K562 (cell line): ENCODE measurements around the gene XPA. TPM values are rescaled to one million over a fixed set of nuclear protein-coding genes. Genes with fewer than 3 reads are reported as not detected.

Experiments used
- ATAC-seq: fragments of 200-7000 bp; cut with Tn5 transposase; 3 replicates; pipeline ENCODE4 v1.9.1; 2020; ENCODE audit warnings: moderate library complexity
- BruUV-seq: library from RNA; stranded (reverse); fragments of 400-500 nt; replicated peaks from 2 replicates; lab custom pipeline; 2021; lab: Mats Ljungman, UMichigan
- CTCF ChIA-PET: fragments of 300-600 bp; formaldehyde crosslinking; extraction: SDS; loops from one replicate; lab custom pipeline; 2021; ENCODE audit warnings: low intra/inter-chr PET ratio; lab: Yijun Ruan, JAX
- POLR2A ChIA-PET: fragments of 300-600, 350-650 bp; sonication (Branson Sonifier 250); formaldehyde crosslinking; extraction: SDS; loops from one replicate; lab custom pipeline; 2021; ENCODE audit warnings: antibody characterized with exemption, inconsistent platforms; lab: Yijun Ruan, JAX
- DNase-seq, 4 experiments: peaks; one replicate each; pipeline versions ENCODE4 v3.0.0 to v3.0.0-alpha.2; 2011 to 2018; ENCODE audit warnings: low spot score in 3 of 4, mixed read lengths in 3 of 4; ENCODE audit errors: extremely low read depth in 1 of 4
- FAIRE-seq: peaks from 2 replicates; lab custom pipeline; 2011; peaks lifted over from hg19 to GRCh38; lab: Jason Lieb, UNC
- H2AFZ ChIP-seq: 2 replicates; pipeline ENCODE4 v1.6.0; 2011; ENCODE audit warnings: low read depth, low read length, control low read depth, inconsistent platforms
- H3K27ac ChIP-seq: fragments of 200-600 bp; 3 replicates; pipeline ENCODE4 v1.8.0; 2011; ENCODE audit warnings: low read depth, mild to moderate bottlenecking, control low read depth, inconsistent platforms, low read length, moderate library complexity, mixed read lengths; ENCODE audit errors: extremely low read depth
- H3K27me3 ChIP-seq, 2 experiments: fragments of 300-600 bp in 1 of 2; 2 replicates in 1 of 2; 3 replicates in 1 of 2; pipeline versions ENCODE4 v1.6.0 to v1.8.0; 2011; ENCODE audit warnings: inconsistent platforms in 2 of 2, low read length in 2 of 2, mild to moderate bottlenecking in 1 of 2, mixed read lengths in 1 of 2, moderate library complexity in 1 of 2; ENCODE audit not compliant: control insufficient read depth in 2 of 2, insufficient read depth in 2 of 2
- H3K36me3 ChIP-seq: fragments of 300-600 bp; 3 replicates; pipeline ENCODE4 v1.8.0; 2011; ENCODE audit warnings: mild to moderate bottlenecking, low read length, inconsistent platforms; ENCODE audit not compliant: control insufficient read depth, insufficient read depth
- H3K4me1 ChIP-seq, 2 experiments: fragments of 200-600 bp in 1 of 2; replicated peaks in 1 of 2; 2 replicates in 1 of 2; 3 replicates in 1 of 2; pipeline versions ENCODE4 v1.5.1 to v1.8.0; 2011; ENCODE audit warnings: inconsistent platforms in 2 of 2, low read length in 2 of 2, mild to moderate bottlenecking in 1 of 2, mixed read lengths in 1 of 2, moderate library complexity in 1 of 2; ENCODE audit not compliant: control insufficient read depth in 2 of 2, insufficient read depth in 2 of 2
- H3K4me2 ChIP-seq: 2 replicates; pipeline ENCODE4 v1.6.1; 2011; ENCODE audit warnings: low read length, control low read depth, inconsistent platforms, mixed read lengths; ENCODE audit not compliant: insufficient read depth
- H3K4me3 ChIP-seq: fragments of 200-600 bp; sonication (generic), shearing (Covaris generic); 2 replicates; pipeline ENCODE4 v1.5.1; 2016; ENCODE audit warnings: control low read depth, inconsistent platforms
- H3K79me2 ChIP-seq: fragments of 200-600 bp; 3 replicates; pipeline ENCODE4 v1.8.0; 2011; ENCODE audit warnings: low read length, inconsistent platforms; ENCODE audit not compliant: control insufficient read depth, insufficient read depth
- H3K9ac ChIP-seq, 2 experiments: 2 replicates each; pipeline versions ENCODE4 v1.6.0 to v1.6.1; 2011; ENCODE audit warnings: low read depth in 2 of 2, low read length in 2 of 2, control low read depth in 1 of 2, inconsistent platforms in 1 of 2, mild to moderate bottlenecking in 1 of 2, mixed read lengths in 1 of 2; ENCODE audit not compliant: insufficient read depth in 1 of 2
- H3K9me1 ChIP-seq: one replicate; pipeline ENCODE4 v1.6.0; 2011; ENCODE audit warnings: inconsistent platforms, mild to moderate bottlenecking, low read length, moderate library complexity; ENCODE audit not compliant: control insufficient read depth, insufficient read depth
- H3K9me3 ChIP-seq: replicated peaks from 2 replicates; pipeline ENCODE4 v1.5.1; 2011; ENCODE audit warnings: low read depth, low read length, inconsistent platforms; ENCODE audit not compliant: control insufficient read depth, insufficient read depth
- H4K20me1 ChIP-seq: replicated peaks from 2 replicates; pipeline ENCODE4 v1.6.1; 2011; ENCODE audit warnings: low read length, inconsistent platforms, mixed read lengths; ENCODE audit not compliant: control insufficient read depth, insufficient read depth
- C11orf30 ChIP-seq: fragments of 450-650 bp; IDR thresholded peaks from 2 replicates; pipeline ENCODE4 v1.6.1; 2016; ENCODE audit warnings: low read depth, mild to moderate bottlenecking
- CBX1 ChIP-seq: sonication (generic); IDR thresholded peaks from 2 replicates; pipeline ENCODE4 v1.6.1; 2016; ENCODE audit warnings: antibody characterized with exemption, low read depth, mild to moderate bottlenecking
- COPS2 ChIP-seq: fragments of 450-650 bp; conservative IDR thresholded peaks from 2 replicates; pipeline ENCODE4 v1.6.1; 2016; ENCODE audit warnings: mild to moderate bottlenecking, moderate library complexity
- DPF2 ChIP-seq: fragments of 450-650 bp; IDR thresholded peaks from 2 replicates; pipeline ENCODE4 v1.6.1; 2016
- MAFF ChIP-seq: IDR thresholded peaks from 2 replicates; pipeline ENCODE4 v1.6.1; 2012; ENCODE audit warnings: low read length, improper control_type of control experiment
- MAFG ChIP-seq: fragments of 450-650 bp; conservative IDR thresholded peaks from 2 replicates; pipeline ENCODE4 v1.6.1; 2016; ENCODE audit warnings: missing genetic modification characterization, missing compliant biosample characterization
- MAFK ChIP-seq: IDR thresholded peaks from 2 replicates; pipeline ENCODE4 v1.6.1; 2011; ENCODE audit warnings: low read length, improper control_type of control experiment
- POLR2A ChIP-seq: fragments of 450-650 bp; conservative IDR thresholded peaks from 2 replicates; pipeline ENCODE4 v1.6.1; 2016
- SIRT6 ChIP-seq: IDR thresholded peaks from one replicate; pipeline ENCODE4 v1.6.1; 2012; ENCODE audit warnings: low read depth, mild to moderate bottlenecking, control low read depth, inconsistent platforms, low read length, moderate library complexity
- TCF3 ChIP-seq: sonication (generic); formaldehyde crosslinking; IDR thresholded peaks from 2 replicates; pipeline ENCODE4 v1.4.0; 2020; ENCODE audit warnings: mild to moderate bottlenecking, missing genetic modification reagents
- ZNF134 ChIP-seq: fragments of 250-450 bp; sonication (Bioruptor Pico); conservative IDR thresholded peaks from 2 replicates; pipeline ENCODE4 v1.4.0; 2020
- ZNF316 ChIP-seq: fragments of 450-650 bp; IDR thresholded peaks from 2 replicates; pipeline ENCODE4 v1.6.1; 2016
- WGBS: fragments of 100-300 bp; shearing (Covaris generic); methylation state at CpG from one replicate; pipeline ENCODE4 v1.1.6; 2016; ENCODE audit warnings: low coverage, mixed read lengths; ENCODE audit not compliant: insufficient coverage; ENCODE audit errors: missing lambda C conversion rate; 5-methylcytosine and 5-hydroxymethylcytosine counted together
- in situ Hi-C: fragments of 300-500 bp; cut with MboI; formaldehyde crosslinking; loops from 4 replicates; pipeline ENCODE4 v1.15.0; 2018; ENCODE audit warnings: inconsistent platforms, mixed read lengths
- intact Hi-C: fragments of 100-400 bp; cut with micrococcal nuclease; formaldehyde crosslinking; loops from 2 replicates; pipeline ENCODE4 v1.14.2; 2022
- polyA plus RNA-seq, 8 experiments: library from polyadenylated mRNA; depleted of rRNA in 4 of 8; stranded (reverse) in 5 of 8; unstranded in 3 of 8; fragments of >200 nt; fragmentation: Nextera tagmentation in 2 of 8; fragmentation: Illumina TruSeq in 1 of 8; extraction: Ambion mirVana in 2 of 8; extraction: Trizol in 1 of 8; gene quantifications; 2 replicates each; pipeline versions ENCODE4 v1.2.1 to v1.2.3, GENCODE V29; 2011 to 2014; ENCODE audit warnings: inconsistent platforms in 1 of 8, missing spikeins in 1 of 8
- total RNA-seq, 7 experiments: library from RNA; depleted of rRNA in 6 of 7; stranded (reverse); fragments of >200 nt in 6 of 7; fragmentation: Illumina TruSeq in 2 of 7; extraction: Trizol in 2 of 7; gene quantifications; 2 replicates each; pipeline versions ENCODE4 v1.2.1 to v1.2.3, GENCODE V29; 2011 to 2021; ENCODE audit warnings: low replicate concordance in 1 of 7
- TF ChIP-seq, protein P1 (sequence below): fragments of 250-450 bp; sonication (Bioruptor Pico); IDR thresholded peaks from 2 replicates; pipeline ENCODE4 v1.8.0; 2022; ENCODE audit warnings: moderate library complexity, mild to moderate bottlenecking, inconsistent platforms

Gene XPA
- total and polyA plus RNA-seq, 9 of the 15 experiments (the other 6 are each of a cell fraction or from before 2014, with no cell fraction given) = 5.1 to 18.2 (median 14.1) TPM

DNA sequence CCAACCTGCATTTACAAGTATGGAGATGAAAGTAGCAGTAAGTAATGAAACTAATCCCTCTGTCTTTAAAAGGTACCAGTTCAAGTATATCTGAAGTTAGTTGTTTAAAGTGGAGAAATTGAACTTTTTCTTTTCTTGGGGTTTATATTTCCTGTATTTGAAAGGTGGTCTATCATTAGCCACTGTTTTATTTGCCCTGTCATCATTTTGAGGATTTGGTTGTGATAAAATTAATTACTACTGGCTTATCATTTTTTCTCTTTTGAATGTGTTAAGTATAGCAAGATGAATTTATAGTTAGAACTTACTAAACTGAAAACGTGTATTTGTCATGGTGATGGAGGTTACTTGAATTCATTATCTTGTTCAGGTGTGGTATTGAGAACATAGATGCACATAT, 38.4 kb downstream of the XPA start:
- 33% methylated on average over 1 of the region's 1 CpG for WGBS
- Histone ChIP-seq H3K27me3 (no peaks in the 10 kb centered on the region), H3K4me2 (no peak overlapping the region), H3K9me3 (no peaks in the 10 kb centered on the region), H4K20me1 (no peaks in the 10 kb centered on the region), H2AFZ (no peak overlapping the region), H3K4me1 (peaks cover 0 to 5% of the 10 kb centered on the region in 2 experiments; a peak in 2 of 5 replicates), H3K27ac (no peak overlapping the region), H3K4me3 (no peak overlapping the region), H3K9ac (no peak overlapping the region), H3K79me2 (no peaks in the 10 kb centered on the region), H3K36me3 (peaks cover 95% of the 10 kb centered on the region), H3K9me1 (no peaks in the 10 kb centered on the region)
- ATAC-seq (no peak), DNase-seq (no peak), FAIRE-seq (no peak)
- intact Hi-C loops = no loop called here
- peak; percentile 38; the same call in 1 of the 2 replicates for TF ChIP-seq MAFF
- TF ChIP-seq MAFK = peak; percentile 45; the same call in 1 of the 2 replicates
- TF ChIP-seq C11orf30 = peak; percentile 61
- TF ChIP-seq MAFG (tag) = peak; percentile 59
- no peak for TF ChIP-seq ZNF134
- TF ChIP-seq, protein P1, sequence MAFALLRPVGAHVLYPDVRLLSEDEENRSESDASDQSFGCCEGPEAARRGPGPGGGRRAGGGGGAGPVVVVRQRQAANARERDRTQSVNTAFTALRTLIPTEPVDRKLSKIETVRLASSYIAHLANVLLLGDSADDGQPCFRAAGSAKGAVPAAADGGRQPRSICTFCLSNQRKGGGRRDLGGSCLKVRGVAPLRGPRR (CRISPR knock-in tag) = no peak
- no peak for TF ChIP-seq CBX1
- peak; percentile 86 for TF ChIP-seq ZNF316
- no peak for TF ChIP-seq TCF3 (CRISPR knock-in tag)
- TF ChIP-seq DPF2 = no peak
- TF ChIP-seq COPS2 = no peak
- TF ChIP-seq SIRT6 = no peak
- TF ChIP-seq POLR2A = no peak
- in situ Hi-C loops = no loop called here
- CTCF ChIA-PET = no interaction called here
- POLR2A ChIA-PET = interaction anchor here (1.2 to 1.3 kb wide), 4 partner anchors 12 to 29 kb away, joined by 3 to 4 read pairs (median 3); no protein-coding TSS in a partner anchor
- BruUV-seq = no TSS peak
